ENCODE results near the gene ROCK2.
A peak's percentile ranks its signal among the peaks of the same experiment; 100 is the strongest.

ROCK2 gene

DNA sequence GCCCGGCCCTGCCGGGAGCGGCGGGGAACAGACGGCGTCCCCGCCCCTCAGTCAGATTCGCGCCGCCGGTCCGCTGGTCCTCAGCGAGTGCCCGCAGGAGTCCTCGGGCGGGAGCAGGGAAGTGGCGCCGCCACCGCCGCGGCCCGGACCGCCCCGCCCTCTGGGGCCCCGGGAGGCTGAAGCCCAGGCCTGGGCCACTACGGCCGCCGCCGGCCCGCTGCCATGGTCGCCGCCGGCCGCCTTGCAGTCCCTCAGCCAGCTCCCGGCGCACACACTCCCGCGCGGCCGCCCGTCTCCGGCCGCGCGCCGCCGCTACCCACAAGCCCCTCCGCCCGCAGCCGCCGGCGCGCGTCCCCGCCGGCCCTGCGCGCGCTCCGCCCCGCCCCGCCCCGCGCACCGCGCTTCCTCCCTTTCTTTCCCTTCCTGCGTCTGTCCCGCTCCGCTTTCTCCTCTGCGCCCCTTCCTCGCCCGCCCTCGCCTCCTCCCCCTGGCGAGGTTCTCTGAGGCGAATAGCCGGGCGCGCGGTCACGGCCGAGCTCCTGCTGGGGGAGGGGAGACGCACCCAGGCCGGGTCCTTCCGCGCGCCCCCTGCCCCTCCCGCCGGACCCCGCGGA is at the start of gene ROCK2:
ROCK2 (minus strand) TSS at position 295 of the 614 bp plus-strand sequence. CDS start 500 bp downstream, outside the sequence.
- peak; percentile 56 to 59 for DNase-seq (ENCODE audit: low read depth in 2 of 2)

DNA sequence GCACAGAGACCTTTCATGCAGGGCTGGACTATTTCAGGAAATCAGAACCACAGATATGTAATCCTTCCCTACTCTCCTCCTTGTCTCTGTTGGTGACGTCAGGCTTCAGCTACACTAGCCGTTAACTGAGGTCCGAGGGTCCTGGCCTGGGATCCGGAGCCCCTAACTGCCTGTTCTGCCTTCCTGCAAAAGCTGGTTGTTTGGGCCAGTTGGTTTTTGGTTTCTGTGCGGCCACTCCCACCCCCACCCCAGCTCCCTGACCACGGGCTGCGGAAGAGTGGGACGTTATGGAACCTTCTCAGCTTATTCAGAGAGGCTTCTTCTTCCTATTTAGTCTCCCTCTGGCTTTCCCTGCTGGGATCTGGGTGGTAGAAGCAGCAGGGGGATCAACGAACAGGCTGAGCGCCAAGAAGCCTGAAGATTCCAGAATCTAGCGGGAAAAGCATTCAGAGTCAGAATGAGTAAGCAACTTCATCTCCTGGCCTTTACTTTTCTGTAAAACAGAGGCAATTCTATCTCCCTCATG is 49.3 kb upstream of the ROCK2 start:
- DNase-seq (ENCODE audit: low read depth in 2 of 2), result no peak

- DNase-seq (ENCODE audit: low read depth in 2 of 2), result no peak
Measured at GRCh38 chr2:11391942-11392266, 47.5 kb upstream of the ROCK2 start.

GRCh38 chr2:11390399-11390658 is 45.9 kb upstream of the ROCK2 start:
- DNase-seq (ENCODE audit: low read depth in 2 of 2), result no peak

DNA sequence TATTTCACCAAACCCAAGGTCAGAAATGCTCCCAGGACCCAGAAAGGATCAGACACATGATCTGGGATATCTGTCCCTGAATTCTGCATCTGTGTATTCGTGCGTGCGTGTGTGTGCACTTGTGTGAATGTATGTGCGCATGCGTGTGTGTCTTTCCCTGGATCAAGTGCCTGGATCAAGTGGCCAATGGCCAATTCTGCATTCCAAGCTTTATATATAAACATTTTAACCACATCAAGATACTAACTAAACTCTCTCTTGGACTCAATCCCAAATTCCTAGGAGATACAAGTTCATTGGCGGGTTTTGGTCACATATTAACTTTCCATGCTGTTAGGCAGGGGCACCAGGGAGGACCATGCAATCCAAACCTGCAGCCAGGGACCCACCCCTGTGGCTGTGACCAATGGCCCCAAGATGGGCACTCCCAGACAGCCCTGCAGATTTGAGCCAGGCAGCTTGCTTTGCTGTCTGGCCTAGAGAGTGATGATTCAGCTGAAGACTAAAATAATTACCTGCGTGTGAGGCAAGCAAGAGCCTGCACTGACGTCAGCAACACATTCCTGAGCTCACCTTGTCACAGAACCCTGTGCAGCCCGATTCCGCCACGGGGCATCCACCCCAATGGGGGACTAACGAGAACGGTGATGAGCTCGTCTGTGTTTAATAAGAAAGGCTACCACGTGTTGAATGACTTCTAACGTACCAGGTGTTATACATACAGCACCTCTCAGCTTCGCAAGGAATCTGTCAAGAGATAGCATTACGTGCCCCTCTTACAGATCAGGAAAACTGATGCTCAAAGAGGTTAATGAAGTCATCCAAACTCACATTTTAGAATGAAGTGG is 45.3 kb upstream of the ROCK2 start:
- no peak for DNase-seq (ENCODE audit: low read depth in 2 of 2)

DNA sequence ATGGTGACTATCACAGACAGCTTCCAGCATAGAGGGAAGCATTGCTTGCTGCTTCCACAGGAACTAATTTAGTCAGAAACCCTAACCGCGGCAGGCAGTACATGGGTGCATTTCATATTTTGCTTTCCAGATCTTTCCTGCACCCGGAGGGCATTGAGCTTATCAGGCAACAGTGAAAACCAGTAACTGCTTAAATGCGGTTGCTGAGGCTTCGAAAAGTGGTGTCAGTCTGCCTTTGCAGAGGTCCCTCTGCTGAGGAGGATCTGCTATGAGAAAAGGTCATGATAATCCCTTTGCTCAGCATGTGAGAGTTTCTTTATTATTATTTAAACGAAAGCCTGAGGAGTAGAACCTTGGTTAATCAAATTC is 44.6 kb upstream of the ROCK2 start:
- no peak for DNase-seq (ENCODE audit: low read depth in 2 of 2)

- no peak for DNase-seq (ENCODE audit: low read depth in 2 of 2)
Measured at GRCh38 chr2:11388262-11389051, 44.0 kb upstream of the ROCK2 start.

DNA sequence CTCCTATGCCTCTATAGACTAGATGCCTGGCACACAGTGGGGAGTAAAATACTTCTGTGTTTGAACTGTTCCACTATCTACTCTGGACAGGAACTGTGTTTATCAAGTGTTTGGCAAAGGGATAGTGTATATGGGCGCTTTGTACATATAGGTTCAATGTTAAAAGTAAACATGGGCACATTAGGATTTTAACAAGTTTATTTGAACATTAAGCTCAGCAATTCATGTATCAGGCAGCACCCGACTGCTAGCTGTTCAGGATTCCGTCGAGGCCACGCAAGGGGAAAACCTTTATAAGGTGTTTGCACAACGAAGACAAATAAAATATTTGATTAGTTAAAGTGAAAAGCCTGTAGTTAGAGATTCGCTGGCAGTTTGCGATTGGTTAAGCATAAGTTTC is 43.4 kb upstream of the ROCK2 start:
- DNase-seq (ENCODE audit: low read depth in 2 of 2), result no peak

DNA sequence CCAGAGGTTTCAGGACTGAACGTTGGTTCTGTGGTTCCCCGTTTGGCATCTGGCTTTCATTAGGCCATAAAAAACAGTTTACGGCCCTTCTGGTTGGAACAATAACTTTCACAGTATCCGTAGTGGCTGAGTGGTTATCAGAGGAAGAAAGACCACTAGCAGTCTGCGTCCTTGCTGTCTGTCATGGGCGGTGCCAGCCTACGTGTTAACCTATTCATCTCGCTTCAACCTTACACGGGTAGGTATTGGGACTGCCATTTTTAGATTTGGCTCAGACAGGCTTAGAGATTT is 42.6 kb upstream of the ROCK2 start:
- no peak for DNase-seq (ENCODE audit: low read depth in 2 of 2)

DNA sequence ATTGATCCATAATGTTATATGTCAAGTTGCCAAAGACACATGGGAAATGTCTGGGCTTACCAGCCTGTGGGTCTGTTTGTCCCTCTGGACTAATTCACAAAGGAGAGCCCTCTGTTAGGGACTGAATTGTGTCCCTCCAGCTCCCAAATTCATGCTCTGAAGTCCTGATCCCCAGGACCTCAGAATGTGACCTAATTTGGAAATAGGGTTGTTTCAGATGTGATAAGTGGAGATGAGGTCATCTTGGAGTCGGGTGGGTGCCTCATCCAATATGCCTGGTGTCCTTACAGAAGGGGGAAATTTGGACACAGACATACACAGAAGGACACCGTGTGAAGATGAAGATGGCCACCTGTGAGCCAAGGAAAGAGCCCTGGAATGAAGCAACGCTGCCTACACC is 41.4 kb upstream of the ROCK2 start:
- DNase-seq (ENCODE audit: low read depth in 2 of 2), result no peak

GRCh38 chr2:11385216-11385615 is 40.8 kb upstream of the ROCK2 start:
- no peak for DNase-seq (ENCODE audit: low read depth in 2 of 2)

GRCh38 chr2:11379558-11379957 is 35.1 kb upstream of the ROCK2 start:
- no peak for DNase-seq (ENCODE audit: low read depth in 2 of 2)

- DNase-seq (ENCODE audit: low read depth in 2 of 2), result no peak
Measured at GRCh38 chr2:11377928-11378545, 33.6 kb upstream of the ROCK2 start.

DNA sequence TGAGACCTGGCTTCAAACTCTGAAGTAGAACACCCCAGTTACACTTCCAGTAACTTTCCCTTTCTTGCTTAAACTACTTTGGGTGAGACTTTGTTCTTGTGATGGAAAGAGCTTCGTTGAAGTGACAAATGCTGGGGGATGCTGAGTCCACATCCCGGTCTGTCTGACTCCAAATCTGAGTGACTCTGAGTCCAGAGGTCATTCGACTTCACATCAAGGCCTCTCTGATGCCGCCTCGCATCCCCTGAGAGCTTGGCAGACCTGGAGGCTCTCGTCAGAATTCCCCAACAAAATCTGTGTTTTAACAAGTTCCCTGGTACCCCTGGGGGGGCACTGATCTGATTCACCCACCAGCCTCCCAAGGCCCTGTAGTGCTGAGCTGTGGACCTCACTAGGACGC is 31.6 kb upstream of the ROCK2 start:
- DNase-seq (ENCODE audit: low read depth in 2 of 2), result no peak

DNA sequence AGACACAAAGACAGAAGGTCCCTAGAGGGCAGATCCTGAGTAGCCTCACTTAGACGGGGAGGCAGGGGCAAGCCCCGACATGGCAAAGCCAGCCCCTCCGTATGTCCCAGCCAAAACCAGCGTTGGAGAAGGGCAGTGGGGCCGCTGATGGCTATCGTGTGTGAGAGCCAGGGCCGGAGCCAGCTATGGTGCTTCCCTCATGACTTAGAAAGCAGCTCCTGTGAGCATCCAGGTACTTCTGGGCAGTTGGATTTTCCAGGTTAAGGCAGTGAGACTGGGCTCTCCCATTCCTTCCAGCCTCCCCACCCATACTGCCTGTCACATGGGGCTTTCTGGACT is 31.2 kb upstream of the ROCK2 start:
- no peak for DNase-seq (ENCODE audit: low read depth in 2 of 2)

- no peak for DNase-seq (ENCODE audit: low read depth in 2 of 2)
Measured at GRCh38 chr2:11375025-11375688, 30.7 kb upstream of the ROCK2 start.

- DNase-seq (ENCODE audit: low read depth in 2 of 2), result no peak
Measured at GRCh38 chr2:11373096-11373495, 28.7 kb upstream of the ROCK2 start.

DNA sequence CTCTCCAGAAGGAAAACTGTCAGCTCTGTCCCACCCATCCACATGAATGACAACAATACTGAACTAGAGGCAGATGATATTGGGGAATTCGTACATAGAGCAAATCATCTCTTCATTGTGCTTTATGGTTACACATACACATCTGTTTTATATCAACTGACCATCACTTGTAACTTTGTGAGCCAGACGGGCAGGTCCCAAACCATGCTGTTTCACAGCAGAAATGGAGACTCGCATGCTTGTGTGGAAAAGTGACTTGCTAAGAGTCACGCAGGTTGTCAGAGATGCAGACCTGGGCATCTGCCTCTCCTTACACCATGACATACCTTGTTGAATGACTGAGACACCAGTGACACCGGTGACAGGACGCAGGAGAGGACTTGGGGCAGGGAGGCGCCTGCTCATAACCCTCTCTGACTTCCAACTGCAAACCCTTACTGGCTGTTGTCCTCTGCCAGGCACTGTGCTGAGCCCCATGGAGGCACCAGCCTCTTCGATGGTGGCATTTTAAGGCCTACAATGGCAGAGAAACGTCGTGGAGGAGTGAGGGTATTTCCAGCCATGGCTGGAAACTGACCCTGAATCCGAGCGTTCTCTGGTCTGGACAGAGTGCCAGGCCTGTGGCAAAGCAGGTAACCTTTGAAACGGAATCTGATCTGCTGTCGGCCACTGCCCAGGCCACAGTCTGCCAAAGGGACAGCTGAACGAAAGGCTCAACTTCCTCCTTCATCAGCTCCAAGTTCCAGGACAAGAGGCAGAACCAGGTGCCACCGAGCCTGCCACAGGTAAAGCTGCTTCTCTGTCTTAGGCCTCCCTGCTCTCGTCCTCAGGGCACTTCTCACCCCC is 26.9 kb upstream of the ROCK2 start:
- no peak for DNase-seq (ENCODE audit: low read depth in 2 of 2)

DNA sequence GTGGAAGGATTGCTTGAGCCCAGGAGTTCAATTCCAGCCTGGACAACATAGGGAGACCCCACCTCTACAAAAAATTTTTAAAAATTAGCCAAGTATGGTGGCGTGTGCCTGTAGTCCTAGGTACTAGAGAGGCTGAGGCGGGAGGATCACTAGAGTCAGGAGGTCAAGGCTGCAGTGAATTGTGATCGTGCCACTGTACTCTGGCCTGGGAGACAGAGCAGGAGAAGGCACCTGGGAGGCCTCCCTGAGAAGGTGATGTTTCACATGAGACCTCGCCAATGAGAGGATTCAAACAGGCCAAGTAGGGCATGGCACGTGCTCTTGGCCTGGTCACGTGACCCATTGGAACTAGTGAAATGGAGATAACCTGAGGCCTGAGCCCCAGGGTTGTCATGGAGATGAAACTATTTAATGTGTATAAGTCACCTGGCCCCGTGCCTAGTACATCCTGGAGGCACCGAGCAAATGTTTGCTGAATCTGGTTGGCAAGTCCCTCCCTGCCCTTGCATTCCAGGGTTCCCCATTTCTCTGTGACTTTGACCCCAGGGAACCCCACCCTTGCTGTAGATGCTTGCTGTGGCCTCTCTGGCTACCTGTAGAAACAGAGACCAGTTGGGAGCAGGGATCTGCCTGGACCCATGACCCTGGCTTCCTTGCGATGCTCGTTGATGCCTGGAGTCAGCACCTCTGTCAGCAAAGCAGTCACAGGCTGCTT is 26.1 kb upstream of the ROCK2 start:
- DNase-seq (ENCODE audit: low read depth in 2 of 2), result no peak

- no peak for DNase-seq (ENCODE audit: low read depth in 2 of 2)
Measured at GRCh38 chr2:11368059-11368572, 23.7 kb upstream of the ROCK2 start.
